Thyroid gland (tissue), 4 donors: ENCODE results near the gene PRSS27.

ENCODE experiments used
- CTCF ChIP-seq, 6 experiments: fragments of 200-600 bp in 3 of 6; fragments of 450-650 bp in 3 of 6; sonication (generic) in 3 of 6; IDR thresholded peaks; one replicate each; pipeline ENCODE4 v1.5.1; 2016 to 2019; ENCODE audit warnings: antibody characterized with exemption in 6 of 6, mild to moderate bottlenecking in 2 of 6, inconsistent platforms in 1 of 6, moderate library complexity in 1 of 6
- POLR2A ChIP-seq, 2 donors: fragments of 450-650 bp; IDR thresholded peaks; one replicate each; pipeline ENCODE4 v1.6.1; 2017; ENCODE audit warnings: antibody characterized with exemption in 2 of 2, mild to moderate bottlenecking in 2 of 2, moderate library complexity in 1 of 2

DNA sequence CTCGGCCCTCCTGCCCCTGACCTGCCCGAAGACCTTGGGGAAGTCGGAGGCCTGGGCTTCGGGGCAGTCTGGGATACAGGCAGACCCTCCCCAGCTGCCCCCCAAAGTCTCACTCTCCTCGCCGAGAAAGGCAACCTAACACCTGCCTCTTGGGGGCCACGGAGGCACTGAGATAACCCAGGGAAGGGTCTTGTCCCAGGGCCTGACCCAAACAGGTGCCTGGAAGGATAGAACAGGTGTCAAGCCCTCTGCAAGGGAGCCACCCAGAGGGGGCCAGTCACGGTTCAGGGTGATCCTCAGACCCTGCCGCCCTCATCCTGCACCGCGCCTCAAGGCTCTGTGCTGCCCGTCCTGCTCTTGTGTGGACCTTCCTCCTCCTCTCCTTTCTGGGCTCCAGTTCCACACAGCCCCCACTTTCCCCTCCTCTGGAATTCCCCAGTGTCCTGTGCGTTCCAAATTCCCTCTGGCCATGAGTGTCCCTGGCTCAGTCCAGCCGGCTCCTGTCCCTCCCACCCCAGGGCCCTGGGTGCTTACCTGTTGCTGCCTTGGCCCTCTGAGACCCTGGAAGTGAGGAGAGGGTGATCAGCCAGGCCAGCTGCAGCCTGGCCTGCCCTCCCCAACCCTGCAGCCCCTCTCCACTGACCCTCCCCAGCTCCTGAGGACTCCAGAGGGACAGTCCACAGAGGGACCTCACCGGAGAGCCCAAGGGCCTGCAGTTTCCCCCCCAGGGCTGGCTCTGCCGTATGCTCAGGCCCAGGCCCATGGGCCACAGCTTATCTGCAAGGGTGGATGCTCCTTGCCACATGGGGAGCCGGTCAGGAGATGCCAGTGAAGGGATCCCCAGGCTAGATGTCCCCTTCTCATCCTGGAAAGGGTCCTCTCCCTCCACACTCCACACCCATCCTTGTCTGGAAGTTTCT, 3.8 kb downstream of the PRSS27 start:
- TF ChIP-seq CTCF (IDR thresholded peaks at IDR 0.05) (no peak), POLR2A (IDR thresholded peaks at IDR 0.05) (no peak)
